ENCODE measurements around the gene ILF2.

Gene ILF2

GRCh38 chr1:153626477-153626903, 44.3 kb downstream of the ILF2 start:
- no peak for DNase-seq

DNA sequence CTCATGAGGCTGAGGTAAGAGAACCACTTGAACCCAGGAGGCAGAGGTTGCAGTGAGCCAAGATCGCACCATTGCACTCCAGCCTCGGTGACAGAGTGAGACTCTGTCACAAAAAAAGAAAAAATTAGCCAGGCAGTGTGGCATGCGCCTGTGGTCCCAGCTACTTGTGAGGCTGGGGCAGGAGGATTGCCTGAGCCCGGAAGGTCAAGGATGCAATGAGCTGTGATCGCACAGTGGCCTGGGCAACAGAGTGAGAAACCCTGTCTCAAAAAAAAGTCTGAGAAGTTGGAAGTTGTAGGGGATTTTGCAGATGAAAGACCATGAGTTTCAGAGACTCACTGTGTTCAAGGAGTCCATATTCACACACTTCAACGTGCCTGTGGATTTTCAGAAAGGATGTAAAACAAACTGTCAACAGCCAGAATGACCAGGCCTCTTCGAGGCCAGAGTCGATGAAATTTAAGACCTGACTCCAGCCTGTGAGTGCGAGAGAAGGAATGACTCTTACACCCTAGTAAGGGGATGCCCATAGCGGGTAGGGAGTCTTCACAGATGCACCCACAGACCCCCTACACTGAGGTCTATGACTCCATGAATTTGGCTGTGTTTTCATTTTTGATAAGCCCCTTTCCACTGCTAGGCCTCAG, 45.7 kb downstream of the ILF2 start:
- no peak for DNase-seq

GRCh38 chr1:153623101-153623500, 47.7 kb downstream of the ILF2 start:
- DNase-seq, result no peak

DNA sequence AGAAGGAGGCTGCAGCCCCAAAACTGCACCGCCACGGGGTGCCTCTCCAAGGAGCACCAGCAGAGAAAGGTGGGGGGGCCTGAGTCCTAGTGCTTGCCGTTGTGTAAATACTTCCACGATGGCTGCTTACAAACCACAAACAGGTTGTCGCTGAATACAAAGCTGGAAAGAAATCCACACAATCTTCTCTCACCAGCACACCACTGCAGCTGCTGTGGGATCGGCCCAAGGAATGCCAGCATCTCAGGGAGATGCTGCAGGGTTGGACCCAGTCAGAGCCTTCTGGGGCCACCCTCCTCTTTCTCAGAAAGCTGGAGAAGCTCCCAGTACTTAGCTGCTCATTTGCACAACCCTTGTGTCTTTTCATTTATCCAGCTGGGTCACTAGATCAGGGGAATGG, 51.6 kb downstream of the ILF2 start:
- no peak for DNase-seq

- no peak for DNase-seq
Measured at GRCh38 chr1:153617663-153618062, 53.1 kb downstream of the ILF2 start.

- DNase-seq, result no peak
Measured at GRCh38 chr1:153616917-153617311, 53.9 kb downstream of the ILF2 start.

DNA sequence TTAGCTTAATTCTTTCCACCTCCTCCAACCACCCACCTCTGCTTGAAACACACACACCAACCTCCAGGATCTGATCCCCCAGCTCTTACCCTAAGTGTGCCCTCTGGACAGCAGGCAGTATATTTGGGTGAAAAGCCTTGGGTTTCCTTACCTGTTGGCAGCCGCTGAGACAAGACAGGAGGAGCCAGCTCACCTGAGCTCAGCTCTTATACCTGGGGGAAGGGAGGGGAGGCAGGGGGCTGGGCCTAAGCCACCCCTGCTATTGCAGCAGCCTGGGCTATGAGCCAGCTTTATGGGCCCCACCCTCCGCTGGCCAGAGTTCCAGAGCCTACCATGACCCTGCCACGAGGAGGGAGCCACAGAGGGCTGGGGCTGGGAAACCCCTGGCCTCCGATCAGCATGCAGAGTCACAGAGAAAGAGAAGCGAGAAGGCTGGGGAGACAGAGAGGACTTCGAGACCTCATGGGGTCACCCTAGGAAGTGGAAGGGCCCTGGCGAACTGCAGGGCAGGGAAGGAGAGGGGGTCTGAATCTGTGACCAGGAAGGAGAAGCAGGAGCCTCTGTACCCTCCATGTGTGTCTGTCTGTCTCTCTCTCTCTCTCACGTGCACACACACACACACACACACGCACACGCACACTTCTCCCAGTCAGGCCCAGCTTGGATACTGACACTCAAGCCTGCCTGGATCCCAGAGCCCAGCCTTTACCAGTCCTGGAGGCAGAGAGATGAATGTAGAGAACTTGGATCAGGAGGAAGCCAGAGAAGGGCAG, 54.5 kb downstream of the ILF2 start, which contains the start of gene S100A14:
S100A14 (minus strand) TSS at position 182 of the 773 bp plus-strand sequence. CDS start 467 bp downstream, outside the sequence.
- DNase-seq, result no peak

DNA sequence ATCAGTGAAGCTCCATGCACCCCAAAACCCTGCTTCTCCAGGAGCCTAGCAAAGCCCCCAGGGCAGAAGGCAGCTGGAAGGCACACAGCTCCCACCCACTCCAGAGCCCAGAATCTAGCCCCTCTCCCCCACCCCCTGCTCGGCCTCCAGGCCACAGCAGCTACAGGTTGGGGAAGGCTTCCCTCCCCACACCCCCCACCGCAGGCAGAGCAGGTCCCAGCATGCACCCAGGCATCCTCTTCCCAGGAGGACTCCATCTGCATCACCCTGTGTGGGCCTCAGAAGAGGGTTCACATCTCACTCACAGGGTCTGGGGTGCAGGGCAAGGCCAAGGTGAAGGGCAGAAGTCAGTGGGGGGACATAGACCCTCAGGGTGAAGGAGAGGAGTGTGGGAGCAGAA, 55.4 kb downstream of the ILF2 start:
- no peak for DNase-seq

DNA sequence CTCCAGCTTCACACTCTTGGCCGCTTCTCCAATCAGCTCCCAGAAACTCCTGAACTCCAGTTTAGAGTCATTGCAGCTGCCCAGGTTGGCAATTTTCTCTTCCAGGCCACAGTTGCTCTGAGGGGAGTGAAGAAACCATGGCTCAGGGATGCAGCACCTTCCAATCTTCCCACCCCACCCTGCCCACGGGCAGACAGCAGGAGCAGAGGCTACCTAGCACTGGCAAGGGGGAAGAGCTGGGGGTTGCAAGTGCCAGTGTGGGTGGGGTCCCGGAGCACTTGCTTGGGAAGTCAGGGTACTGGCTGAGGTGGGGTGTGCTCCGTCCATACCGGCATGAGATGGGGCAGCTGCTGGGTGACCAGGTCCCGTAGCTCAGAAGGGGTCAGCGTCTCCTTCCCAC, 55.9 kb downstream of the ILF2 start:
- DNase-seq, result no peak

- no peak for DNase-seq
Measured at GRCh38 chr1:153614189-153614900, 56.4 kb downstream of the ILF2 start.

GRCh38 chr1:153613406-153613805, 57.4 kb downstream of the ILF2 start:
- DNase-seq, result no peak

DNA sequence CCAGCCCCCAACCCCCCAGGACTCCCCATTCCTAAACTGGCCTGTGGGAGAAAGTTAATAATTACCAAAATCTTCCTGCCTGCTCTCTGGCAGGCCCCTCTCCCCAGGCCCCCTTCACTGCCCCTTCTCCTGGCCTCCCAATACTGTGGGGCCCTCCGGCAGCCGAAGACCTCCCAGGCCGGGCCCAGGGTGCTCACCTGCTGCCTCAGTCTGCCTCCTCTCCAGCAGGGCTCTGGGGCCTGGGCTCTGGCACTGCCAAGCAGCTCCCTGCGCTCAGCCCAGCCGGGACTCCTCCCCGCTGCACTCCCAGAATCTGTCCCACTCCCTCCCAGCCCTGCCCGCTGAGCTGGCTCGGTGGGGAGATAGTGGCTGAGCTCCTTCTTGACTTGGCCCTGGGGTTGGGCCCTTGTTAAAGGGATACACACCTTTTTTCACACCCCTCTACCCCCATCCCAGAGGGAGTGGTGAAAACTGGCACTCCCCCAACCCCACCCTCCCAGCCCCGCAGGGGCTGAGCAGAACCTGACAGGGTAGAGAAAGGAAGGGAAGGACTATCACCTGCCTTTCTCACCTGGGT, 58.0 kb downstream of the ILF2 start, which contains the start of gene S100A16:
S100A16 (minus strand) TSS at position 383 of the 577 bp plus-strand sequence. CDS start 4,986 bp downstream, outside the sequence.
- peak; percentile 64 for DNase-seq

DNA sequence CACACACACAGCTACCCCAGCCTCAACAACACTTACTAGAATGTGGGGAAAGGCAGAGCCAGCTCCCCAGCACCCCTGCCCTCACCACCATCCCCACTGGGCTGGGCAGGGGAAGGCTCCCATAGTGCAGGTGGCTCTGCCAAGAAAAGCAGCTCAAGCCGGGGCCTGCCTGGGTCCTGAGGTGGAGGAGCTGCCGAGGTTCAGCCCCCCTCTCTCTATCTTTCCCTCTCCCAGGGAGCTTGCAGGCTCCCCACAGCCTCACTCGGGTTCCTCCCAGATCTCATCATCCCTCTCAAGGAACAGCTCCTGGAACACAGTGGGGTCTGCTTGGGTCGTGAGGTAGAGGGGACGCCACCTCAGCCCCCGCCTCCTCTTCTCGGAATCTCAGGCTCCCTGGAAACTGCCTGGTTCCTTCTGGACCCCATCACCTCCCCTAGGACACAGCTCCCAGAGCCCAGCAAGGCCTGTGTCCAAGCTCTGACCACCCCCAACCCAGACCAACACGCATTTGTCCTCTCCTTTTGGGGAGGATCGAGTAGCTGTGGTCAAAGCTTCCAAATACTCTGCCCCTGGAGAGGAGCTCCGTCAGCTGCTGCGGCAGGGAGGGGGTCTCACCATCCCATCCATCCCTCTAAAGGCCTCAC, 58.6 kb downstream of the ILF2 start:
- DNase-seq, result no peak
